Stimulated activated CD4-positive, alpha-beta T cell treated with anti-CD3 and anti-CD28 coated beads, Interleukin-2, amount 100 ng/mL, for 4 hours (primary cell): ENCODE results near the gene LTA4H.

ENCODE experiments used
- DNase-seq: peaks from one replicate; pipeline ENCODE4 v3.0.0-alpha.2; 2020; ENCODE audit warnings: low read depth

LTA4H gene

GRCh38 chr12:96057986-96058553, 22.7 kb upstream of the LTA4H start:
- no peak for DNase-seq

- no peak for DNase-seq
These were observed 21.5 kb upstream of the LTA4H start for GRCh38 chr12:96056646-96057455.

GRCh38 chr12:96054244-96054610, 18.8 kb upstream of the LTA4H start:
- DNase-seq, result no peak

GRCh38 chr12:96053476-96054243, 18.3 kb upstream of the LTA4H start:
- DNase-seq, result no peak

GRCh38 chr12:96051756-96052485, 16.5 kb upstream of the LTA4H start:
- DNase-seq, result no peak

- no peak for DNase-seq
These were observed 14.8 kb upstream of the LTA4H start for GRCh38 chr12:96050139-96050538.

GRCh38 chr12:96049101-96049500, 13.7 kb upstream of the LTA4H start:
- no peak for DNase-seq

GRCh38 chr12:96048393-96048969, 13.1 kb upstream of the LTA4H start:
- DNase-seq, result no peak

- peak; percentile 19 for DNase-seq
These were observed 12.1 kb upstream of the LTA4H start for GRCh38 chr12:96047229-96048211.

- no peak for DNase-seq
These were observed 11.3 kb upstream of the LTA4H start for GRCh38 chr12:96046543-96047228.

- DNase-seq, result peak; percentile 14
These were observed 10.2 kb upstream of the LTA4H start for GRCh38 chr12:96045566-96045965.

GRCh38 chr12:96044943-96045290, 9.5 kb upstream of the LTA4H start:
- DNase-seq, result no peak

- no peak for DNase-seq
These were observed 8.9 kb upstream of the LTA4H start for GRCh38 chr12:96044017-96044942.

- no peak for DNase-seq
These were observed 5.8 kb upstream of the LTA4H start for GRCh38 chr12:96041181-96041580.

- DNase-seq, result no peak
These were observed 5.1 kb upstream of the LTA4H start for GRCh38 chr12:96040305-96041133.

GRCh38 chr12:96039516-96039915, 4.1 kb upstream of the LTA4H start:
- no peak for DNase-seq

- no peak for DNase-seq
These were observed 1.5 kb upstream of the LTA4H start for GRCh38 chr12:96036765-96037455.
